H1 (cell line): ENCODE measurements around the gene DYNC2I2. TPM values are rescaled to one million over a fixed set of nuclear protein-coding genes. Genes with fewer than 3 reads are reported as not detected.

Experiments
- CTCF ChIA-PET: fragments of 300-600 bp; sonication (Branson Sonifier 250); formaldehyde crosslinking; loops from one replicate; lab custom pipeline; 2021; ENCODE audit not compliant: partially characterized antibody; lab: Charles Lee
- POLR2A ChIA-PET: fragments of 300-600 bp; sonication (Branson Sonifier 250); formaldehyde crosslinking; loops from one replicate; lab custom pipeline; 2021; ENCODE audit warnings: inconsistent platforms; ENCODE audit not compliant: partially characterized antibody; lab: Charles Lee
- DNase-seq, 2 experiments: peaks; one replicate each; pipeline versions ENCODE4 v3.0.0 to v3.0.0-alpha.2; 2010 to 2022; ENCODE audit warnings: low spot score in 2 of 2, low read depth in 1 of 2, mixed read lengths in 1 of 2
- FAIRE-seq: peaks from 2 replicates; lab custom pipeline; 2011; peaks lifted over from hg19 to GRCh38; lab: Jason Lieb, UNC
- H2AFZ ChIP-seq: 2 replicates; pipeline ENCODE4 v1.8.1; 2012; ENCODE audit warnings: low read length, inconsistent platforms
- H2AK5ac ChIP-seq: 2 replicates; pipeline ENCODE4 v1.6.1; 2013; ENCODE audit warnings: low read depth, low read length
- H2BK120ac ChIP-seq: replicated peaks from 2 replicates; pipeline ENCODE3; 2013; ENCODE audit warnings: low read depth, low read length, inconsistent platforms
- H2BK12ac ChIP-seq: 2 replicates; pipeline ENCODE4 v1.6.1; 2013; ENCODE audit warnings: low read depth, low read length
- H2BK15ac ChIP-seq: 2 replicates; pipeline ENCODE4 v1.6.1; 2013; ENCODE audit warnings: low read length
- H2BK20ac ChIP-seq: 2 replicates; pipeline ENCODE4 v1.6.1; 2013; ENCODE audit warnings: low read length
- H2BK5ac ChIP-seq: 2 replicates; pipeline ENCODE4 v1.6.1; 2013; ENCODE audit warnings: low read depth, low read length
- H3K14ac ChIP-seq: 2 replicates; pipeline ENCODE4 v1.6.1; 2013; ENCODE audit warnings: inconsistent platforms; ENCODE audit not compliant: insufficient read length
- H3K18ac ChIP-seq: 2 replicates; pipeline ENCODE4 v1.6.1; 2013; ENCODE audit warnings: low read length; ENCODE audit errors: extremely low read depth
- H3K23ac ChIP-seq: 2 replicates; pipeline ENCODE4 v1.6.1; 2013; ENCODE audit warnings: inconsistent platforms; ENCODE audit not compliant: insufficient read length
- H3K23me2 ChIP-seq: 2 replicates; pipeline ENCODE4 v1.6.1; 2013; ENCODE audit warnings: low read depth, low read length
- H3K27ac ChIP-seq: 2 replicates; pipeline ENCODE4 v1.6.1; 2011; ENCODE audit warnings: low read depth, low read length, inconsistent platforms
- H3K27me3 ChIP-seq, 4 experiments: replicated peaks in 1 of 4; 1 replicate in 1 of 4; 2 replicates in 3 of 4; pipeline versions ENCODE4 v1.6.1 to v1.8.1; 2011 to 2013; ENCODE audit warnings: low read length in 3 of 4, mild to moderate bottlenecking in 3 of 4, inconsistent platforms in 2 of 4, mixed read lengths in 2 of 4, moderate library complexity in 1 of 4; ENCODE audit not compliant: control insufficient read depth in 3 of 4, insufficient read depth in 3 of 4; ENCODE audit errors: extremely low read depth in 1 of 4
- H3K36me3 ChIP-seq, 4 experiments: 2 replicates each; pipeline versions ENCODE4 v1.6.1 to v1.8.1; 2011 to 2013; ENCODE audit warnings: mild to moderate bottlenecking in 4 of 4, low read length in 3 of 4, moderate library complexity in 2 of 4, control low read depth in 1 of 4, inconsistent platforms in 1 of 4; ENCODE audit not compliant: insufficient read depth in 4 of 4, control insufficient read depth in 2 of 4
- H3K4ac ChIP-seq: replicated peaks from 2 replicates; pipeline ENCODE3; 2013; ENCODE audit warnings: low read length, low read depth, mixed read lengths, inconsistent platforms; ENCODE audit not compliant: insufficient read length
- H3K4me1 ChIP-seq, 4 experiments: replicated peaks in 1 of 4; 1 replicate in 1 of 4; 2 replicates in 3 of 4; pipeline versions ENCODE4 v1.6.1 to v1.8.1; 2011 to 2013; ENCODE audit warnings: low read length in 3 of 4, inconsistent platforms in 2 of 4, mixed read lengths in 1 of 4; ENCODE audit not compliant: insufficient read depth in 4 of 4, control insufficient read depth in 3 of 4
- H3K4me2 ChIP-seq, 2 experiments: 2 replicates each; pipeline versions ENCODE4 v1.6.1 to v1.8.1; 2011 to 2013; ENCODE audit warnings: low read depth in 2 of 2, low read length in 2 of 2, control low read depth in 1 of 2, inconsistent platforms in 1 of 2, mild to moderate bottlenecking in 1 of 2; ENCODE audit not compliant: insufficient read depth in 1 of 2
- H3K4me3 ChIP-seq, 4 experiments: fragments of 200-600, 300-600 bp in 1 of 4; sonication (generic), shearing (Covaris generic), sonication (Bioruptor Twin) in 1 of 4; 2 replicates each; pipeline versions ENCODE4 v1.5.1 to v1.8.1; 2011 to 2016; ENCODE audit warnings: low read length in 4 of 4, low read depth in 3 of 4, control low read depth in 2 of 4, inconsistent platforms in 2 of 4, mild to moderate bottlenecking in 2 of 4, mixed read lengths in 1 of 4, moderate library complexity in 1 of 4; ENCODE audit not compliant: insufficient read depth in 2 of 4; ENCODE audit errors: extremely low read depth in 1 of 4
- H3K56ac ChIP-seq: replicated peaks from 2 replicates; pipeline ENCODE3; 2013; ENCODE audit warnings: low read depth, mild to moderate bottlenecking, mixed read lengths, low read length, inconsistent platforms; ENCODE audit not compliant: insufficient read length
- H3K79me1 ChIP-seq: 2 replicates; pipeline ENCODE4 v1.6.1; 2013; ENCODE audit warnings: low read depth, low read length, control low read depth
- H3K79me2 ChIP-seq, 2 experiments: 2 replicates each; pipeline versions ENCODE4 v1.6.1 to v1.8.1; 2012 to 2013; ENCODE audit warnings: low read length in 2 of 2, mild to moderate bottlenecking in 2 of 2, inconsistent platforms in 1 of 2; ENCODE audit not compliant: insufficient read depth in 2 of 2, control insufficient read depth in 1 of 2
- H3K9ac ChIP-seq, 4 experiments: replicated peaks in 1 of 4; 1 replicate in 1 of 4; 2 replicates in 3 of 4; pipeline versions ENCODE4 v1.6.1 to v1.8.1; 2011 to 2013; ENCODE audit warnings: low read depth in 3 of 4, low read length in 3 of 4, control low read depth in 2 of 4, mild to moderate bottlenecking in 2 of 4, moderate library complexity in 2 of 4, inconsistent platforms in 1 of 4; ENCODE audit errors: extremely low read depth in 1 of 4
- H3K9me3 ChIP-seq, 2 experiments: 2 replicates each; pipeline versions ENCODE4 v1.6.1 to v1.8.1; 2012 to 2013; ENCODE audit warnings: mild to moderate bottlenecking in 2 of 2, moderate library complexity in 2 of 2, control low read depth in 1 of 2, inconsistent platforms in 1 of 2, low read depth in 1 of 2, low read length in 1 of 2, mixed read lengths in 1 of 2; ENCODE audit not compliant: insufficient read depth in 2 of 2
- H4K20me1 ChIP-seq, 2 experiments: replicated peaks in 1 of 2; 2 replicates each; pipeline versions ENCODE3 to v1.8.1; 2011 to 2013; ENCODE audit warnings: inconsistent platforms in 2 of 2, low read length in 2 of 2, mild to moderate bottlenecking in 1 of 2; ENCODE audit not compliant: insufficient read depth in 2 of 2, control insufficient read depth in 1 of 2
- H4K5ac ChIP-seq: 2 replicates; pipeline ENCODE4 v1.6.1; 2013; ENCODE audit warnings: low read length, low read depth, mixed read lengths, inconsistent platforms; ENCODE audit not compliant: insufficient read length
- H4K8ac ChIP-seq: 2 replicates; pipeline ENCODE4 v1.8.0; 2013; ENCODE audit warnings: mild to moderate bottlenecking, moderate library complexity, low read length, inconsistent platforms; ENCODE audit not compliant: insufficient read depth; ENCODE audit errors: extremely low read depth
- H4K91ac ChIP-seq: replicated peaks from 2 replicates; pipeline ENCODE3; 2013; ENCODE audit warnings: low read length, mixed read lengths, inconsistent platforms; ENCODE audit not compliant: insufficient read length
- NRF1 ChIP-seq: IDR thresholded peaks from 2 replicates; pipeline ENCODE4 v1.6.1; 2011; ENCODE audit warnings: mild to moderate bottlenecking, low read depth, low read length, improper control_type of control experiment
- SIN3A ChIP-seq, 2 experiments: IDR thresholded peaks in 1 of 2; conservative IDR thresholded peaks in 1 of 2; 2 replicates each; pipeline ENCODE4 v1.6.1; 2011 to 2012; ENCODE audit warnings: low read length in 2 of 2, improper control_type of control experiment in 1 of 2, low read depth in 1 of 2, mild to moderate bottlenecking in 1 of 2
- WGBS, 2 experiments: shearing (Covaris generic) in 1 of 2; methylation state at CpG; one replicate each; pipeline versions ENCODE4 v1.1.6 to v1.1.7; 2013 to 2015; ENCODE audit warnings: low lambda C conversion rate in 2 of 2, mixed read lengths in 2 of 2, inconsistent platforms in 1 of 2, low coverage in 1 of 2, missing lambda C conversion rate in 1 of 2; ENCODE audit not compliant: insufficient replicate concordance in 2 of 2, insufficient coverage in 1 of 2, insufficient read length in 1 of 2; ENCODE audit errors: extremely low coverage in 1 of 2, missing lambda C conversion rate in 1 of 2; 5-methylcytosine and 5-hydroxymethylcytosine counted together
- polyA plus RNA-seq, 7 experiments: library from polyadenylated mRNA; depleted of rRNA in 3 of 7; stranded (reverse) in 5 of 7; unstranded in 2 of 7; fragments of >200 nt in 5 of 7; fragments of 200-250 nt in 2 of 7; gene quantifications; 1 replicate in 5 of 7; 2 replicates in 1 of 7; 4 replicates in 1 of 7; pipeline versions ENCODE4 v1.2.1 to v1.2.3, GENCODE V29; 2011 to 2013; ENCODE audit warnings: missing spikeins in 2 of 7, mixed read lengths in 2 of 7
- total RNA-seq: library from RNA; stranded (reverse); fragmentation: NEBNext Ultra II Directional; extraction: Animal tissue kit (Norgen Biotek cat#: 25700); gene quantifications from 2 replicates; pipeline ENCODE4 v1.2.1, GENCODE V29; 2021

DYNC2I2 gene
- total and polyA plus RNA-seq, 2 of the 8 experiments (the other 6 are each of a cell fraction or from before 2014, with no cell fraction given): 58.0 to 78.5 TPM

- Histone ChIP-seq H3K23ac (no peak overlapping the region), H3K9me3 (no peaks in the 10 kb centered on the region), H2BK5ac (no peak overlapping the region), H2AK5ac (no peak overlapping the region), H3K14ac (no peak overlapping the region), H3K56ac (no peak overlapping the region), H3K4me1 (no peaks in the 10 kb centered on the region), H4K5ac (no peak overlapping the region), H3K79me1 (no peaks in the 10 kb centered on the region), H3K18ac (no peak overlapping the region), H2BK120ac (no peak overlapping the region), H2BK15ac (no peak overlapping the region), H3K9ac (no peak overlapping the region), H4K8ac (no peak overlapping the region), H3K4me2 (no peak overlapping the region), H4K20me1 (peaks cover 2 to 5% of the 10 kb centered on the region in 2 experiments), H3K36me3 (peaks cover 38 to 76% (median 68%) of the 10 kb centered on the region in 4 experiments), H4K91ac (no peak overlapping the region)
- POLR2A ChIA-PET: interaction anchor here (0.6 to 0.8 kb wide), 2 partner anchors 9 to 316 kb away, joined by 3 to 5 read pairs; no protein-coding TSS in a partner anchor
- TF ChIP-seq SIN3A (conservative IDR thresholded peaks at IDR 0.05 in 1 of 2, IDR thresholded peaks at IDR 0.05 in 1 of 2; ENCODE audit: low read depth in 1 of 2, low read length in 2 of 2) (no peak), NRF1 (no peak)
- TF ChIP-seq, all 59 proteins: peak for 0
- no peaks in the 10 kb centered on the region for H3K79me2 ChIP-seq
- 92% methylated on average over 12 of the region's 12 CpGs; no CpG with 5 or more reads in 1 of the 2 experiments for WGBS, 2 experiments
- no peak overlapping the region for H3K4me3 ChIP-seq
- H3K27me3 ChIP-seq: no peaks in the 10 kb centered on the region
- FAIRE-seq: no peak
- H2AFZ ChIP-seq: no peak overlapping the region
- DNase-seq: no peak
- H3K4ac ChIP-seq: no peak overlapping the region
- H3K27ac ChIP-seq: no peak overlapping the region
- CTCF ChIA-PET: interaction anchor here (0.9 to 1.5 kb wide), 3 partner anchors 12 to 20 kb away, joined by 3 read pairs; no protein-coding TSS in a partner anchor
- H3K23me2 ChIP-seq: no peaks in the 10 kb centered on the region
- H2BK20ac ChIP-seq: no peak overlapping the region
- no peak overlapping the region for H2BK12ac ChIP-seq
Observed at GRCh38 chr9:128615571-128615970, 41.1 kb downstream of the DYNC2I2 start.
